Measurements from ENCODE around the gene TRIM59. TPM values are rescaled to one million over a fixed set of nuclear protein-coding genes. Genes with fewer than 3 reads are reported as not detected.

The TRIM59 gene
- total RNA-seq: 10 to 100 TPM in 1 of 4 donors, 1 to 10 TPM in 3; 4.3 to 11.1 (median 6.7) TPM

- H3K4me3 ChIP-seq: peak within 1 kb of the TSS; percentile 55
- H3K27me3 ChIP-seq: no peaks in the 10 kb centered on the region
- no peaks in the 10 kb centered on the region for H3K9me3 ChIP-seq
- 16% methylated on average over 38 of the region's 71 CpGs for WGBS
- peak within 1 kb of the TSS; percentile 62 for H3K27ac ChIP-seq
- H3K36me3 ChIP-seq: no peaks in the 10 kb centered on the region
- TF ChIP-seq POLR2A (IDR thresholded peaks at IDR 0.05) (no peak), POLR2AphosphoS5 (IDR thresholded peaks at IDR 0.05) (peak in 1 of 3 donors; percentile 87)
- H3K4me1 ChIP-seq: peaks cover 21% of the 10 kb centered on the region
- peak; percentile 87 to 90 for DNase-seq (ENCODE audit: low spot score in 2 of 2)
These were observed at the start of gene TRIM59 for GRCh38 chr3:160449636-160450598. Gene TRIM59 (minus strand): TSS chr3:160449786. CDS start chr3:160439183, 10,603 bp downstream.

- Histone ChIP-seq H3K9me3 (no peaks in the 10 kb centered on the region), H3K36me3 (peaks cover 32% of the 10 kb centered on the region), H3K4me1 (no peaks in the 10 kb centered on the region), H3K27me3 (no peaks in the 10 kb centered on the region), H3K27ac (no peak overlapping the region), H3K4me3 (no peak overlapping the region)
- TF ChIP-seq POLR2AphosphoS5 (IDR thresholded peaks at IDR 0.05) (no peak), CTCF (IDR thresholded peaks at IDR 0.05) (no peak), EP300 (IDR thresholded peaks at IDR 0.05) (no peak), POLR2A (IDR thresholded peaks at IDR 0.05) (no peak)
- DNase-seq (ENCODE audit: low spot score in 2 of 2): no peak
- whole genome bisulfite sequencing: 100% methylated on average over 1 of the region's 1 CpG
These were observed 48.6 kb upstream of the TRIM59 start for GRCh38 chr3:160498202-160498601.

GRCh38 chr3:160490166-160490565, 40.6 kb upstream of the TRIM59 start:
- H3K36me3 ChIP-seq: no peaks in the 10 kb centered on the region
- DNase-seq (ENCODE audit: low spot score in 2 of 2): no peak
- H3K27ac ChIP-seq: no peak overlapping the region
- no peaks in the 10 kb centered on the region for H3K27me3 ChIP-seq
- H3K4me1 ChIP-seq: peaks cover 4% of the 10 kb centered on the region
- no peak overlapping the region for H3K4me3 ChIP-seq
- TF ChIP-seq POLR2AphosphoS5 (IDR thresholded peaks at IDR 0.05) (no peak), POLR2A (IDR thresholded peaks at IDR 0.05) (no peak), CTCF (IDR thresholded peaks at IDR 0.05) (no peak), EP300 (IDR thresholded peaks at IDR 0.05) (no peak)
- H3K9me3 ChIP-seq: no peaks in the 10 kb centered on the region

- Histone ChIP-seq H3K9me3 (no peaks in the 10 kb centered on the region), H3K36me3 (no peaks in the 10 kb centered on the region), H3K27ac (no peak overlapping the region), H3K27me3 (no peaks in the 10 kb centered on the region), H3K4me1 (peaks cover 4% of the 10 kb centered on the region), H3K4me3 (no peak overlapping the region)
- peak in 1 of 2 donors; percentile 47 for TF ChIP-seq CTCF (IDR thresholded peaks at IDR 0.05)
- TF ChIP-seq POLR2AphosphoS5 (IDR thresholded peaks at IDR 0.05): no peak
- TF ChIP-seq POLR2A (IDR thresholded peaks at IDR 0.05): no peak
- no peak for TF ChIP-seq EP300 (IDR thresholded peaks at IDR 0.05)
- no peak for DNase-seq (ENCODE audit: low spot score in 2 of 2)
- WGBS: 8% methylated on average over 2 of the region's 2 CpGs
These were observed 36.9 kb upstream of the TRIM59 start for GRCh38 chr3:160486459-160486869.

GRCh38 chr3:160482796-160483195, 33.2 kb upstream of the TRIM59 start:
- no peak for DNase-seq (ENCODE audit: low spot score in 2 of 2)
- no peak for TF ChIP-seq EP300 (IDR thresholded peaks at IDR 0.05)
- TF ChIP-seq POLR2A (IDR thresholded peaks at IDR 0.05): no peak
- no peak for TF ChIP-seq CTCF (IDR thresholded peaks at IDR 0.05)
- no peak for TF ChIP-seq POLR2AphosphoS5 (IDR thresholded peaks at IDR 0.05)
- Histone ChIP-seq H3K4me1 (peaks cover 4% of the 10 kb centered on the region), H3K27me3 (no peaks in the 10 kb centered on the region), H3K4me3 (no peak overlapping the region), H3K27ac (no peak overlapping the region), H3K9me3 (no peaks in the 10 kb centered on the region), H3K36me3 (no peaks in the 10 kb centered on the region)
- 74% methylated on average over 3 of the region's 3 CpGs for WGBS

All from suprapubic skin (tissue), 4 donors.